SK-N-SH (cell line): ENCODE data around the gene NUP188. TPM values are rescaled to one million over a fixed set of nuclear protein-coding genes. Genes with fewer than 3 reads are reported as not detected.

Experiments
- CTCF ChIA-PET: fragments of 300-600, 350-600 bp; formaldehyde crosslinking; extraction: SDS; loops from one replicate; lab custom pipeline; 2021; lab: Yijun Ruan, JAX
- POLR2A ChIA-PET: fragments of 350-600 bp; sonication (Branson Sonifier 250); formaldehyde crosslinking; extraction: SDS; loops from one replicate; lab custom pipeline; 2020; ENCODE audit warnings: antibody characterized with exemption, inconsistent platforms; lab: Yijun Ruan, JAX
- DNase-seq: peaks from one replicate; pipeline ENCODE4 v3.0.0; 2012
- H2AFZ ChIP-seq: fragments of 200-600 bp; sonication (generic); 2 replicates; pipeline ENCODE4 v1.8.1; 2016; ENCODE audit warnings: antibody characterized with exemption, mild to moderate bottlenecking, low read depth
- H3F3A ChIP-seq: fragments of 200-600 bp; sonication (generic); replicated peaks from 2 replicates; pipeline ENCODE3; 2016; ENCODE audit warnings: antibody characterized with exemption, mild to moderate bottlenecking; ENCODE audit not compliant: insufficient read depth
- H3K27ac ChIP-seq, 2 experiments: fragments of 200-500 bp in 1 of 2; fragments of 200-600 bp in 1 of 2; sonication (Bioruptor generic) in 1 of 2; sonication (generic), shearing (Covaris generic) in 1 of 2; 2 replicates each; pipeline versions ENCODE4 v1.5.1 to v1.6.1; 2014 to 2016; ENCODE audit warnings: low read depth in 2 of 2, inconsistent platforms in 1 of 2, low read length in 1 of 2, mild to moderate bottlenecking in 1 of 2, mixed read lengths in 1 of 2
- H3K27me3 ChIP-seq: fragments of 200-600 bp; sonication (generic), shearing (Covaris generic); 2 replicates; pipeline ENCODE4 v1.6.1; 2016; ENCODE audit warnings: mixed run types; ENCODE audit not compliant: insufficient read depth
- H3K36me3 ChIP-seq, 2 experiments: fragments of 200-500 bp in 1 of 2; fragments of 200-600 bp in 1 of 2; sonication (Bioruptor generic) in 1 of 2; sonication (generic) in 1 of 2; replicated peaks in 1 of 2; 2 replicates each; pipeline versions ENCODE3 to v1.5.1; 2014 to 2016; ENCODE audit warnings: low read length in 1 of 2, mild to moderate bottlenecking in 1 of 2; ENCODE audit not compliant: insufficient read depth in 2 of 2, control insufficient read depth in 1 of 2
- H3K4me1 ChIP-seq, 2 experiments: fragments of 200-500 bp in 1 of 2; fragments of 200-600 bp in 1 of 2; sonication (Bioruptor generic) in 1 of 2; sonication (generic), shearing (Covaris generic) in 1 of 2; 2 replicates each; pipeline versions ENCODE4 v1.5.1 to v1.6.1; 2014 to 2016; ENCODE audit warnings: low read depth in 1 of 2, low read length in 1 of 2, mixed run types in 1 of 2; ENCODE audit not compliant: insufficient read depth in 2 of 2, control insufficient read depth in 1 of 2
- H3K4me2 ChIP-seq: fragments of 200-600 bp; sonication (generic), shearing (Covaris generic); 2 replicates; pipeline ENCODE4 v1.6.1; 2017; ENCODE audit warnings: mixed run types
- H3K4me3 ChIP-seq, 2 experiments: fragments of 200-500 bp in 1 of 2; fragments of 200-600 bp in 1 of 2; sonication (Bioruptor generic) in 1 of 2; sonication (generic), shearing (Covaris generic) in 1 of 2; 2 replicates each; pipeline versions ENCODE4 v1.5.1 to v1.8.1; 2014 to 2016; ENCODE audit warnings: low read depth in 2 of 2, inconsistent platforms in 1 of 2, low read length in 1 of 2, mild to moderate bottlenecking in 1 of 2, mixed read lengths in 1 of 2, moderate library complexity in 1 of 2
- H3K79me2 ChIP-seq: fragments of 200-600 bp; sonication (generic); 2 replicates; pipeline ENCODE4 v1.8.1; 2017; ENCODE audit warnings: mild to moderate bottlenecking; ENCODE audit not compliant: insufficient read depth
- H3K9ac ChIP-seq: fragments of 200-600 bp; sonication (generic); 2 replicates; pipeline ENCODE4 v1.6.1; 2017; ENCODE audit warnings: mixed run types
- H3K9me2 ChIP-seq: fragments of 200-600 bp; sonication (generic); 2 replicates; pipeline ENCODE4 v1.6.1; 2017; ENCODE audit warnings: mixed run types
- H3K9me3 ChIP-seq: fragments of 200-600 bp; sonication (generic); 2 replicates; pipeline ENCODE4 v1.6.1; 2017; ENCODE audit warnings: mixed run types, mild to moderate bottlenecking, moderate library complexity
- H4K20me1 ChIP-seq: fragments of 200-600 bp; sonication (generic); 2 replicates; pipeline ENCODE4 v1.6.1; 2017; ENCODE audit warnings: mild to moderate bottlenecking, mixed run types; ENCODE audit not compliant: insufficient read depth
- EZH2phosphoT487 ChIP-seq: fragments of 200-600 bp; sonication (generic); IDR thresholded peaks from 2 replicates; pipeline ENCODE4 v1.6.1; 2017; ENCODE audit warnings: low read depth, mixed run types, mild to moderate bottlenecking, antibody characterized with exemption, moderate library complexity, borderline replicate concordance
- FOSL2 ChIP-seq: IDR thresholded peaks from 2 replicates; pipeline ENCODE4 v1.4.0; 2012; ENCODE audit warnings: low read depth, mild to moderate bottlenecking, moderate library complexity, borderline replicate concordance
- FOXJ3 ChIP-seq: sonication (generic); formaldehyde crosslinking; IDR thresholded peaks from 2 replicates; pipeline ENCODE4 v1.5.1; 2020; ENCODE audit warnings: mild to moderate bottlenecking, missing genetic modification reagents
- FOXM1 ChIP-seq: IDR thresholded peaks from 2 replicates; pipeline ENCODE4 v1.4.0; 2012; ENCODE audit warnings: low read depth, mild to moderate bottlenecking
- GABPA ChIP-seq: IDR thresholded peaks from 2 replicates; pipeline ENCODE4 v1.4.0; 2012; ENCODE audit warnings: low read depth, mild to moderate bottlenecking
- JUND ChIP-seq: IDR thresholded peaks from 2 replicates; pipeline ENCODE4 v1.4.0; 2012
- MAX ChIP-seq: IDR thresholded peaks from 2 replicates; pipeline ENCODE4 v1.4.0; 2012; ENCODE audit warnings: low read depth
- MEF2A ChIP-seq: IDR thresholded peaks from 2 replicates; pipeline ENCODE4 v1.4.0; 2012; ENCODE audit warnings: low read depth, borderline replicate concordance
- RAD21 ChIP-seq: IDR thresholded peaks from 2 replicates; pipeline ENCODE4 v1.6.1; 2012; ENCODE audit warnings: mild to moderate bottlenecking, low read length
- RCOR1 ChIP-seq: fragments of 150-350 bp; IDR thresholded peaks from 2 replicates; pipeline ENCODE4 v1.6.1; 2017; ENCODE audit warnings: antibody characterized with exemption, low read length
- RXRA ChIP-seq: IDR thresholded peaks from 2 replicates; pipeline ENCODE4 v1.4.0; 2012; ENCODE audit warnings: low read depth, mild to moderate bottlenecking, borderline replicate concordance
- SIN3A ChIP-seq: IDR thresholded peaks from 2 replicates; pipeline ENCODE4 v1.6.1; 2012; ENCODE audit warnings: low read depth, mild to moderate bottlenecking, low read length, moderate library complexity, borderline replicate concordance
- ZBTB33 ChIP-seq: IDR thresholded peaks from 2 replicates; pipeline ENCODE4 v1.4.0; 2012; ENCODE audit warnings: low read depth, borderline replicate concordance
- WGBS: methylation state at CpG from one replicate; pipeline ENCODE4 v1.1.6; 2017; ENCODE audit warnings: low lambda C conversion rate; 5-methylcytosine and 5-hydroxymethylcytosine counted together
- polyA plus RNA-seq, 3 experiments: library from polyadenylated mRNA; depleted of rRNA; stranded (reverse); fragments of >200 nt; gene quantifications; 2 replicates each; pipeline ENCODE4 v1.2.3, GENCODE V29; 2012

NUP188 gene
- polyA plus RNA-seq, 1 of the 3 experiments (the other 2 are of a cell fraction), result 49.5 TPM

DNA sequence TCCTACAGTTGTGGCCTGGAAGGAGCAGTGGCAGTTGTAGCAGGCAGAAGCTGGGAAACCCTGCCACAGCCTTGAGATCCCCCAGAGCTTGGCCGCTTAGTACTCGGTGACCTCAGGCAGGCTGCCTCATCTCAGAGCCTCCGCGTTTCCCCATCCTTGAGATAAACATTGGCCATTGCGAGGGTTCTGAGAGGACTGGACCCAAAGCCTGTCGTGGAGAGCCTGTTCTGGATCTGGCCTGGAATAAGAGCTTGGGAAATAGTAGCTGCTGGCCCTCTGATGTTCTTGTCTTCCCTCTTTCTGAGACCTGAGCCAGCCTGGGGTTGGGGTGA lies 90.2 kb downstream of the NUP188 start:
- H3K36me3 ChIP-seq, result peaks cover 0 to 11% of the 10 kb centered on the region in 2 experiments
- DNase-seq, result no peak
- no peak overlapping the region for H2AFZ ChIP-seq
- H3K4me2 ChIP-seq, result peak overlapping the region; percentile 93
- no peak for TF ChIP-seq FOXJ3 (CRISPR knock-in tag)
- TF ChIP-seq JUND, result no peak
- no peak for TF ChIP-seq MAX
- TF ChIP-seq RXRA, result no peak
- no peak for TF ChIP-seq RCOR1
- no peak for TF ChIP-seq GABPA
- TF ChIP-seq EZH2phosphoT487, result no peak
- TF ChIP-seq SIN3A, result no peak
- TF ChIP-seq RAD21, result no peak
- no peak for TF ChIP-seq MEF2A
- no peaks in the 10 kb centered on the region for H3K9me2 ChIP-seq
- no peaks in the 10 kb centered on the region for H3K9me3 ChIP-seq
- H3K79me2 ChIP-seq, result peaks cover 37% of the 10 kb centered on the region
- H3K4me3 ChIP-seq, result peak overlapping the region; percentile 88 to 93; a peak in 3 of 4 replicates
- peaks cover 4% of the 10 kb centered on the region; the same call in 1 of the 2 replicates for H4K20me1 ChIP-seq
- no peaks in the 10 kb centered on the region for H3F3A ChIP-seq
- H3K9ac ChIP-seq, result no peak overlapping the region
- peaks cover 7 to 36% of the 10 kb centered on the region in 2 experiments; a peak in 3 of 4 replicates for H3K4me1 ChIP-seq
- no peaks in the 10 kb centered on the region for H3K27me3 ChIP-seq
- no peak overlapping the region for H3K27ac ChIP-seq
- ChIA-PET CTCF (interaction anchor here (0.8 to 1.3 kb wide), 2 partner anchors 8 to 10 kb away, joined by 3 to 4 read pairs; partner anchors contain the start of gene SH3GLB2), POLR2A (interaction anchor here (0.5 kb wide), 1 partner anchor 90 kb away, joined by 3 read pairs; no protein-coding TSS in a partner anchor)
- 73% methylated on average over 6 of the region's 6 CpGs for WGBS

DNA sequence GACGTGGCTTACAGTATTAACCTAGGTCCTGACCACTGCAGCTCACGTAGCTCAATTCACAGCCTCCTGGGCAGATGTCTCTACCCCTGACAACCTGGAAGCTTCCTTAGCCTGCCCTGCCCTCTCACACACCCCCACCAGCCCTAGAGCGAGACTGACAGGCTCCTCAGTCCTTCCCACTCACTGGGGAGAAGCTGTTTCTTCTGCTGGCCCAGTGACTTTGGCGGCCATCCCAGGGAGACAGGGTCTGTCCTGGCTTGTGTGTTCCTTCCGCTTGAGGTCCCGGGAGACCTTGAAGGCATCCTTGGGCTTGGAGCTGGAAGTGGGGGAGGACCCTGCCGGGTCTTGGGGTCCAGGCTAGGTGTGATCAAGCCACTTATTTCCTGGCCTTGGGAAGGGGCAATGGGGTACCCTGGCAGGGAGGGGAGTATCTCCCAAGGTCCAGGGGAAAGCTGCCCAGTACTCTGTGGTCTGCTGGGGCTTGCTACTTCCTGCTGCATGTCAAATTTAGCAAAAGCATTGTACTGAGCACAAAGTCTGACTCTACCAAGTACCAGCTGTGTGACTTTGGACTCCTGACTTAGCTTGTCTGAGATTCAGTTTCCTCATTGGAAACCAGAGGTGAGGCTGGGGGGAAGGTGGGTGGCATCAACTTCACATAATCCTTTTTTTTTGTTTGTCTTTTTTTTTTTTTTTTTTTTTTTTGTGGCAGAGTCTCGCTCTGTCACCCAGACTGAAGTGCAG lies 90.8 kb downstream of the NUP188 start:
- ChIA-PET POLR2A (interaction anchor here (0.5 kb wide), 1 partner anchor 89 kb away, joined by 3 read pairs; no protein-coding TSS in a partner anchor), CTCF (interaction anchor here (0.8 to 1.3 kb wide), 2 partner anchors 9 to 10 kb away, joined by 3 to 4 read pairs; partner anchors contain the start of gene SH3GLB2)
- Histone ChIP-seq H3F3A (no peaks in the 10 kb centered on the region), H4K20me1 (peaks cover 4% of the 10 kb centered on the region; the same call in 1 of the 2 replicates), H3K27ac (no peak overlapping the region), H3K27me3 (no peaks in the 10 kb centered on the region), H2AFZ (no peak overlapping the region), H3K9me2 (no peaks in the 10 kb centered on the region), H3K36me3 (peaks cover 0 to 11% of the 10 kb centered on the region in 2 experiments)
- TF ChIP-seq ZBTB33 (no peak), FOSL2 (no peak), GABPA (no peak), FOXM1 (no peak)
- TF ChIP-seq, all 33 proteins: peak for 0
- Histone ChIP-seq H3K9me3 (no peaks in the 10 kb centered on the region), H3K79me2 (peaks cover 37% of the 10 kb centered on the region), H3K4me3 (no peak overlapping the region), H3K9ac (no peak overlapping the region), H3K4me2 (peak overlapping the region; percentile 93; the same call in 1 of the 2 replicates), H3K4me1 (peaks cover 7 to 36% of the 10 kb centered on the region in 2 experiments; a peak in 3 of 4 replicates)
- 87% methylated on average over 4 of the region's 8 CpGs for WGBS
- DNase-seq, result no peak
